ENCODE results near the gene VSIG10L.

DNA sequence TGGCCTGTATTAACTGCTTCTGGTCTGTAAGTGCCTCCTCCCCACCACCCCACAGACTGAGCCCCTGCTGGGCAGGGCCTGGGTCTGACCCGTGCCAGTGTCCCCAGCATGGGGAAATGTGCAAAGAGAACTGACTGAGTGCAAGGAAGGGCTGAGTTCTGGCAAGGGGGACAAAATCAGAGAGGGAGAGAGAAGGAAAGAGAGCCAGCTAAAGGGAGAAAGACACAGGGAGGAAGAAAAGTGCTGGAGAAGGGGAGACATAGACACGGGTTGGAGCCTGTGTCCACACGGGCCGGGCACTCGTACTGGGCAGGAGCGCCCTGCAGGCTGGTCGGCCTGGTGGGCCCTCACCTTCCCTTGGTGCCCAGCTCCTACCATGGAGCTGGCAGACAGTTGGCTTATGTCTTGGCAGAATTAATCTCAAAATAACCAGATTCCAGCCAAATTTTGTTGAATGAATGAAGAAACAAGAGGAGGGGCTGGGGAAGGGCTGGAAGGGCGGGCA lies 29.3 kb upstream of the VSIG10L start:
- TF ChIP-seq, protein P1, sequence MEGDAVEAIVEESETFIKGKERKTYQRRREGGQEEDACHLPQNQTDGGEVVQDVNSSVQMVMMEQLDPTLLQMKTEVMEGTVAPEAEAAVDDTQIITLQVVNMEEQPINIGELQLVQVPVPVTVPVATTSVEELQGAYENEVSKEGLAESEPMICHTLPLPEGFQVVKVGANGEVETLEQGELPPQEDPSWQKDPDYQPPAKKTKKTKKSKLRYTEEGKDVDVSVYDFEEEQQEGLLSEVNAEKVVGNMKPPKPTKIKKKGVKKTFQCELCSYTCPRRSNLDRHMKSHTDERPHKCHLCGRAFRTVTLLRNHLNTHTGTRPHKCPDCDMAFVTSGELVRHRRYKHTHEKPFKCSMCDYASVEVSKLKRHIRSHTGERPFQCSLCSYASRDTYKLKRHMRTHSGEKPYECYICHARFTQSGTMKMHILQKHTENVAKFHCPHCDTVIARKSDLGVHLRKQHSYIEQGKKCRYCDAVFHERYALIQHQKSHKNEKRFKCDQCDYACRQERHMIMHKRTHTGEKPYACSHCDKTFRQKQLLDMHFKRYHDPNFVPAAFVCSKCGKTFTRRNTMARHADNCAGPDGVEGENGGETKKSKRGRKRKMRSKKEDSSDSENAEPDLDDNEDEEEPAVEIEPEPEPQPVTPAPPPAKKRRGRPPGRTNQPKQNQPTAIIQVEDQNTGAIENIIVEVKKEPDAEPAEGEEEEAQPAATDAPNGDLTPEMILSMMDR (IDR thresholded peaks at IDR 0.05 in 4 of 5, conservative IDR thresholded peaks at IDR 0.05 in 1 of 5), result no peak
- no peak for TF ChIP-seq POLR2A (IDR thresholded peaks at IDR 0.05)
